ENCODE data around the gene GCM1.

DNA sequence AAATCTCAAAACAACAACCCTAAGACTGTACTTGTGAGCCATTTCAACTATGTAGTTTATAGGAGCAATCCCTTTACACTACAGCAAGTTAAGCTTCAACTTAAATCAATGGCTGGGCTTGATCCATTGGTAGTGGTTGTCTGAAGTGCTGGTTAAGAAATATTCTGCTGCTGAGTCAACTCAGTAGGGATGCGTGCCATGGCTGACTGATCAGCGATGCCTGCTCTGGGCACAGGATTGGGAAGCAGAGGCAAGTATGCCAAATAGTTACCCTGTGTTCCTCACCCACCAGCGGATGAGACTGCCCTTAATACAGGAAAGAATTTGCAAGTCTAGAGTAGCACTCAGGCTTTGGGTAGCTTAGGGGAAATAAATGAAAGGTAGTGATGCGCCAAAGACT lies 41.5 kb downstream of the GCM1 start:
- no peak for TF ChIP-seq POLR2AphosphoS5 (IDR thresholded peaks at IDR 0.05; ENCODE audit: borderline replicate concordance, low read depth, low read length)
- TF ChIP-seq EZH2 (IDR thresholded peaks at IDR 0.05): no peak
- no peak for TF ChIP-seq FOXP2 (optimal IDR thresholded peaks at IDR 0.05; ENCODE audit: control extremely low read depth, extremely low read length, insufficient read depth)

Data from SK-N-MC (cell line).